Measurements from ENCODE around the gene PFN3.

Gene PFN3

DNA sequence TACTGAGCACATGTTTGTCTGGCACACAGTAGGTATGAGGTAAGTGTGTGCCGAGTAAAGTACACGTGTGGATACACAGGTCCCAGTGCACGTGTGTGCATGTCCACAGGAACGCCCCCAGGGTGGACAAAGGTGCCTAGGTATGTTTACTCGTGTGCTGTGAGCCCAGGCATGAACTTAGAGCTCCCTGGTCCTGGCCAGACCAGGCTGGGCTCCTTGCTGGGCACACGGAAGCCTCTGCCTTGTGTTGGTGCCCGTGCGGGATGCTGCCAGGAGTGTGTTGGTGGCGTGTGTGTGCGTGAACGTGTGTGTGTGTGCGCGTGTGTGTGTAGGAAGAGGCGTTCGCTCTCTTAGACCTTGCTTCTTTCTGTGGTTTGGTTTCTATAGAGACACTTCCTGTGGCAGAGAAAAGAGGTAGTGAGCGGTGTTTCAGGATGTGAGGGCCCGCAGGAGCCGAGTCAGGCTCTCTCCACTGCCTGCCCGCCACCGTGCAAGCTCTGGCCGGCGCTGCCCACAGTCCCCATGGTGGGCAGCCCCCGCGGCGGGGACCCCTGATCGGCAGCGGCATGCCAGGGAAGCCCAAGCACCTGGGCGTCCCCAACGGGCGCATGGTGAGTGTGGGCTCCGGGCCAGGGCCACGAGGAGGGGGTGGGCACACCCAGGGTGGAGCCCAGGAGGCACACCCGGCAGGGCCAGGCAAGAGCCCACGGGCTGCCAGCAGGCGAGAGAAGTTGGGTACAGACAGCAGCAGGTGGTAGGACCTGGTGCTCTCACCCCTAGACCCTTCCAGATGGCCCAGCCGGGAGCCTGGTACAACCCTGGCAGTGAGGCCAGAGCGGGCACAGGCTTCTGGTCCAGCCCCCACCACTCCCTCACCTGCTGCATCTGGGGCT lies 42.8 kb downstream of the PFN3 start, which contains the start of gene RGS14:
TSS of gene RGS14 (plus strand) at position 466 of the 893 bp plus-strand sequence. CDS start at position 567, 101 bp downstream.
- DNase-seq: peak; percentile 72

DNA sequence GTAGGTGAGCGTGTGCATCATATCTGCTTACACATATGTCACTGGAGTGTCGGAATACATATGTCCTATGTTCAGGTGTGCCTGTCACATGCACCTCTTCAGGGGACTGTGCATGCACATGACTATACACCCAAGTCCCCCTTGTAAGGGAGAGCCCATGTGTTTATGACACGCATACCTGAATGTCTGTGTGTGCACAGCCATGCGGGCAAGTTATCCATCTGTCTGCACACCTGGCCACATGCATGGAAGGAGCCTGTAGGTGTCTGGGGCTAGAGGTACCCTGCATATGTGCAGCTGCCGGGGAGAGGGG lies 43.4 kb downstream of the PFN3 start:
- no peak for DNase-seq

DNA sequence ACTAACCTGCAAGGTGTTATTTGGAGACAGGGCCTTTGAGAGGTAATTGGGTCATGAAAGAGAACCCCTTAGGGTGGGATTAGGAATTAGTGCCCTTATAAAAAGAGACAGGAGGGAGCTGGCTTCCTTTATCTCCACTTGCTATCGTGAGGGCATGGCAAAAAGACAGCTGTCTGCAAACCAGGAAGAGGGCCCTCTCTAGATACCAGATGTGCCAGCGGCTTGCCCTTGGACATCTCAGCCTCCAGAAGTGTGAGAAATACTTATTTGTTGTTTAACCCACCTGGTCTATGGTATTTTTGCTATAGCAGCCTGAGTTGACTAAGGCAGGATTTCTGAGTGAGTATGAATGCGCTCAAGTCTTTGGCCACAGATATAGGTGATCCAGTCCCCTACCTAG lies 43.7 kb downstream of the PFN3 start:
- no peak for DNase-seq

DNA sequence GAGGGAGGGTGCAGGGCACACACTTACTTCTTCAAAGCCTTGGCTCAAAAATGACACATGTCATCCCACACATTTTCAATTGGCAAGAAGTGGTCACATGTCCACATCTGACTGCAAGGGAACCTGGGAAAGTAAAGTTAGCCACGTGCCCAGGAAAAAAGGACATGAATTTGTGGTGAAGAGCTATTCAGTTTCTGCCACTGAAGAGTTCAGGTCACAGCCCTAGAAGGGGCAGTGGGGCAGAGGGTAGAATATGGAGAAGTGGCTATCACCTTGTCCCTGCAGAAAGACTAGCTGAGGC lies 44.6 kb downstream of the PFN3 start:
- no peak for DNase-seq

DNA sequence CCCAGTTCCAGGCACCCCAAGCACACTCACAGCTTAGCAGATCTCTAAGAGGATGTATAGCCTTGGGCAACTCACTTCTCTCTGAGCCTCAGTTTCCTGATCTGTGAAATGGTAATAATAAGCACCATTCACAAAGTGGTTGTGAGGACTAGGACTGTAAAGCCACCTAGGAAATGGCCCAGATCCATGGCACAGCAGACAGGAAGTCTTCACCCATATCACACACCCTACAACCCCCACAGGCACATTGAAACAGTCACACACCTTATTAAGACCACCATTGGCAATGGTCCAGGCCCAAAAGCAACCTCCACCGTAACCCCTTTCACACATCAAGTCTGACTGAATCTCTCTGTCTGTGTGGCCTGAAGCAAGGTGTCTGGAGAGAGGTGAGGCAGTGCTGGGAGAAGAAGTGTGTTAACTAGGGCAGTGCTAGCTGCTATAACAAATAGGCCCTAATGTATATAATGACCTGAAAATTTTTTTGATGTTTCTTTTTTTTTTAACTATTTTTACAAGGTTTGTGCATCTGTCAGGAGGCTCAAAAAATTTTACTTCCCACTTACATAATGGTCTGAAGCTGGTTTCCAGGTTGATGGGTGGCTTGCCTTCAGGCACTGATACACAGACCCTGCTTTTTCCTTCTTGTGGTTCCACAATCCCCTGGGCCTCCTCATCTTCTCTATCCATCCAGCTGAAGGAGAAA lies 45.1 kb downstream of the PFN3 start:
- no peak for DNase-seq

DNA sequence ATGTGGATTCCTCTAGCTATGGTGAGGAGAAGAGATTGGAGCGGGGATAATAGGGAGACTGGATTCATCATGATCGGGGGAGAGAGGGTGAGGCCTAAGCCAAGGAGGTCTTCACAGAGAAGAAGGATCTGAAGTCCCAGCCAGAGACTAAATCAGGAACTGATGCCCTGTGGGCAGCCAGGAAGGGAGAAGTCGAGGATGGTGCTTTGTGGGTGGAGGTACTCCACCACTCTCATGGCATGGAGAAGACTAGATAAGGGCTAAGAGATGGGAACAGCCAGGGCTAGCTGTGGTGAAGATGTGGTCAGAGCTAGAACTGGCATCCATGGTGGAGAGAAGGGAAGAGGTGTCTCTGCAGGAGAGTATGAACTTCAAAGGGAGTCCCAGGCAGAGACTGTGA lies 45.8 kb downstream of the PFN3 start:
- DNase-seq: no peak

DNA sequence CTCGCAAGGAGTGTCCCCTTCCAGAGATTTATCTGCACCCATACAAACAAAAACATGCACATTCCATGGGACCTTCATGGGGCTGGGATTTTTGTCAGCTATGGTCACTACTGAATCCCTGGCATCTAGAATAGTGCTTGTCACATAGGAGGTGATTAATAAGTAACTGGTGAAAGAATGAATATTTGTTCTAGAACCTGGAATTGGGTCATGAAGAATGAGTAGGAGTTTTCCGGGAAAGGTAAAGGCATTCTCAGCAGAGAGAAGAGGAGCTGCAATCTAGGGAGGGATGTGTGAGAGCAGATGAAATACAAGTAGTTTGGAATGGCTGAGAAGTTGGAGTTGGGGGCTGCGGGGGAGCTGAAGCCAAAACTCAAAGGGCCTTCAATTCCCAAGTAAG lies 46.2 kb downstream of the PFN3 start:
- no peak for DNase-seq

DNA sequence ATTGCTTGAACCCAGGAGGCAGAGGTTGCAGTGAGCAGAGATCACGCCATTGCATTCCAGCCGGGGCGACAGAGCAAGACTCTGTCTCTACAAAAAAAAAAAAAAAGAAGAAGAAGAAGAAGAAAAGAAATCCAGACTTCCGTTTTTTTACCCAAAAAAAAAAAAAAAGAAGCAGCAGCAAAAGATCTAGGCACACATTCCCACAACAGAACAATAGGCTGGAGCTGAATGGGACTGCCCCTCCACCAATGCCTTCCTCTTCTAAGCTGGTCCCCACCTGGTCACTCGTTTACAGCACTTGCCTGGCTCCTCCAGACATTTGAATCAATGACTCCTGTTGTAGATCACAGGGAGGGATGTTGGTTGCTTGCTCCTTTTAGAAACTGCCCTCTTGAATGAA lies 47.4 kb downstream of the PFN3 start:
- DNase-seq: no peak

DNA sequence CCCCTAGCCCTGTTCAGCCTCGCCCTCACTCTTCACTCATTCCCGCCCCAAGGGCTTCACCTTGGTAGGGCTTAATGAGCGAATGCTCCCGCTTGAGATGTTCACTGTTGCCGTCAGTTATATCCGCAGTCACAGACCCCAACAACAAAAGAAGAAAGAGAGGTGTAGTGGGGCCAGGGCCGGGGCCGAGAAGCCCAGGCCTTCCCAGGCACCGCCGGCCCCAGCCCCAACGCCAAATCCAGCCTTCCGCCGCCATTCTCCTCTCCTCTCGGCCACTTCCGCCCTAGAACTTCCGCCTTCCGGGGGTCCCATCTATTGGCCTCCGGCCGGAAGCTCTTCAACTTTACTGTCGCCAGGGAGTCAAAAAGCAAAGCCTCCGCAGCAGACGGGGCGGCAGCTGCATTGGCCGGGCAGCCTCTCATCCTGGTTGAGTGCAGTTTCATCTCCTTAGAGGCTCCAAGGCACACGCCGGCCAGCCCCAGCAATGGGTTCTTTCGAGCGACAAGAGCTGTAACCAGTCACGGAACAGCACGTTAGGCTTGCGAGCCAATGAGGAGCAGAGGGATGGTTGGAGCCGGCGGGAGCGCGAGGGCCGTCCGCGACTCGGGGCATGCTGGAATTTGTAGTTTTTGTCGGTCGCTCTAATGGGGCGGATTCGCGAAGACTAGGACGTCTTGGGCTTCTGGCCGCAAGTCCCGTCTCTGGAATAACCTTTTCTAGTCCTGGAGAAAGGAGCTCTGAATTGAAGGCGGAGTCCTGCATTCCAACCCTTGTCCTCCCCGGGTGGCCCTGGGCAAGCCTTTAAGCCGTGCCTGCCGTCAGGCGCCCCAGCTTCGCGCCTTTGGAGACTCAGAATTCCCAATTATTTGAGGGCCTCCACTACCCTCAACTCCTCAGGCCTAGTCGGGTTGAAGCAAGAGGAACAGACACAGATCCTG lies 48.8 kb downstream of the PFN3 start, which contains the start of gene LMAN2:
TSS of gene LMAN2 (minus strand) at position 277 of the 938 bp plus-strand sequence. CDS start at position 256, 21 bp downstream.
- peak; percentile 94 for DNase-seq

DNA sequence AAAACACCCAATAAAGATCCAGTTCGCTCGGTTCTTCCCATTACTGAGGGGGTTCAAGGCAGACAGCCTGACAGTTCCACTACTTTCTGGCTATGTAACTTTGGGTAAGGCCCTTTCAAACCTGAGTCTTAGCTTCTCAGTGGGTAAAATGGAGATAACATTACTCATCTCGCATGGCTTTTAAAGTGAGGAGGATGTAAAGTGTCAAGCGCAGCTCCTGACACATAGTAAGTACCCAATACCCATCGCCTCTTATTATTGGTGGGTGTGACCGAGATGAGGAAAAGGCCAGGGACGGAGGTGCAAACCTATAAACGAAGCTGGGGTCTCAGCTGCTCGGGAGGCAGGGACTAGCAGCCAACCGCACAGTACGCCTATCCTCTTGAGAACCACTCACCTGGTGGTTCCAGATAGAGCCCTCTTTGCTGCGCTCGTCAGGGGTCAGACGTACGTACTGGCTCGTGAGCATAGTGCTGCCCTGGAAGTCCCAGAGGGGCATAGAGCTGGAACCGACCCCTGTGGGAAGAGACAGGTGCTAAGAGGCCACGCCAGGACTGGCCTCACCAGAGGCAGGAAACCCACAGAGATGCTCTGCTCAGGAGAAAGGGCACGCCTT lies 49.6 kb downstream of the PFN3 start:
- no peak for DNase-seq
